HL-60/S4 treated with phorbol 12-myristate 13-acetate at 8.2 ng/mL for 4 days and 3 days (cell line): Measurements from ENCODE around the gene KCND2.

Source experiments
- in situ Hi-C: fragments of 300-500 bp; cut with MboI; formaldehyde crosslinking; loops from 2 replicates; pipeline ENCODE4 v1.15.0; 2022; ENCODE audit warnings: low sequenced_read_pairs

The KCND2 gene

DNA sequence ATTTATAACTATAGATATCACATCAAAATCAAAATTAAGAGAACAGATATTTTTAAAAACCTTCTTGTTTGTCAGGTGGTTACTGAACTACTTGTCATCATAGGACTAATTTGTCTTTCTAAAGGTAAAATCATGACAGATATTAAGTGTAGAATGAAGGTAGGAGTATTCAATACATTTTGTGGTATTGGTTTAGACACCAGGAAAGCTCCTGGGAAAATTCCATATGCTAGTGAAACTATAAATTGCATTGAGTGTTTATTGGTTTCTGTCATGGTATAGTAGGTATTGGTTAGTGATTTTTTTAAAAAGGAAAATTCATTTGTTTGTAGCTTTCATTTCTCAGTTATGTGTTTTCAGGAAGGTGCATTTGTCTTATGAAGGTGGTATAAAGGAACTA, 132.7 kb downstream of the KCND2 start:
- in situ Hi-C loops: no loop called here

DNA sequence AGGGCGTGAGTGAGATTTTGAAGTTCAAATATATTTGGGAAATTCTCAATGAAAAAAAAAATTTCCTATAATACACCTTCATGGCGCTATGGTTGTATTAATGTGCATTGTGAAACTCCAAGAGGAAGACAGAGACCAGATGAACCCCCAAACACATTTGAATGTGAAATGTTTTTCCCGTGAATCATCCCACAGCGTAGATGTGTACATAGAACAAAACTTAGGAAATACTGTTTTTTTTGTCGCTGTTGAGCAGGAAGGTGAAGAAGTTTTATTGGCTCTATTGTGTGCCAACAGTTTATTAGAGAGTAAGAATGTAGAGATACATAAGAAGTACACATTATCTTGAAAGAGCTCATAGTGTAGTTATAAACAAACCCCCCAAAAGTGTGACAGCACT, 134.0 kb downstream of the KCND2 start:
- in situ Hi-C loops: no loop called here

- in situ Hi-C loops: no loop called here
Observed at GRCh38 chr7:120412139-120413050, 139.4 kb downstream of the KCND2 start.

DNA sequence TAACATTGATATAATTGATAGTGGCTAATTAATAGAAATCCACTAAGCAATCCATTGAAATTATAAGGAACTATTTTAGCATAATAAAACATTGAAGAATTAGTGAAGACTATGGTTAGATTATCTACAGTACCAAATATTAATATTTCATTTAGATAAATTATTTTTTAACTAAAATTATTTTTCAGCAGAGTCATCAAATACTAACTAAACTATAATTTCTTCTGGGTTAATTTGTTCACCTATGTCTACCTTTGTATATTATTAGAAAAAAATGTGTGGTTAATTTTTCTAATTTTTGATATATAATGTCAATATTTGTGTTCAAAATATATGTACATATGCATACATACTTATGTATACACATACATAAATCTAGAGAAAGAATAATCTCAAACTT, 140.2 kb downstream of the KCND2 start:
- in situ Hi-C loops: no loop called here

DNA sequence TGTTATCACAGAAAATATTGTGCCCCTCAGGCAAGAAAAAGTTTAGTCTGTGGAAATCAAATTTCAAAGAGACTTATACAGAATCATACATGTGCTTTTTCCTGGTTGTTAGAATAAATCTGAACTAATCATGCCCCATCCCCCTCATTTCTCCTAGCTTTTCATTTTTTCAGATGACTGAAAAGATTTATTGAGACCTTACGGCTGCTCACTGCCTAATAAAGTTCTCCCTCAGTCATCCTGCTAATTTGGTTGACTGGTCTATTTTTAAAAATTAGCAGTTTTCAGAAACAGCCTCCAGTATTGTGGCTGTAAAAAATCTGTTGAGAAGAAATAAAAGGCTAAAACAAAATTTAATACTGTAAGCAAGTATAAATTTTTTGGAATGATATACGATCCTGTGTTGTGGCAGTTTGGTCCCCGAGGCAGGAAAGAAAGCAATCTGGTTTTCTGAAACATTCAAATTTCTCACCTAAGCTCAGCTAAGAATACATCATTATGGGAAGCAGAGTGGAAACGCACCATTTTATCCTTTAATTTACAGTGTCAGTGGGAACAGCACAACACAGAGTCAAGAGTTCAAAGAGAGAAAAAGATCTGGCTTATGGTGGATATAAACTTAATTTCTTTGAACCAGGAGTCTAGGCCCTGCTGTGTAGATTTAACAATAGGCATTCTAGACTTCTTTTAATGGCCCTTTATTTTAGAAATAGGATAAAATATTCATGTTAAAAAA, 144.4 kb downstream of the KCND2 start:
- in situ Hi-C loops: no loop called here

GRCh38 chr7:120421151-120421651, 148.2 kb downstream of the KCND2 start:
- in situ Hi-C loops: no loop called here

- in situ Hi-C loops: no loop called here
Observed at GRCh38 chr7:120431016-120431415, 158.0 kb downstream of the KCND2 start.

DNA sequence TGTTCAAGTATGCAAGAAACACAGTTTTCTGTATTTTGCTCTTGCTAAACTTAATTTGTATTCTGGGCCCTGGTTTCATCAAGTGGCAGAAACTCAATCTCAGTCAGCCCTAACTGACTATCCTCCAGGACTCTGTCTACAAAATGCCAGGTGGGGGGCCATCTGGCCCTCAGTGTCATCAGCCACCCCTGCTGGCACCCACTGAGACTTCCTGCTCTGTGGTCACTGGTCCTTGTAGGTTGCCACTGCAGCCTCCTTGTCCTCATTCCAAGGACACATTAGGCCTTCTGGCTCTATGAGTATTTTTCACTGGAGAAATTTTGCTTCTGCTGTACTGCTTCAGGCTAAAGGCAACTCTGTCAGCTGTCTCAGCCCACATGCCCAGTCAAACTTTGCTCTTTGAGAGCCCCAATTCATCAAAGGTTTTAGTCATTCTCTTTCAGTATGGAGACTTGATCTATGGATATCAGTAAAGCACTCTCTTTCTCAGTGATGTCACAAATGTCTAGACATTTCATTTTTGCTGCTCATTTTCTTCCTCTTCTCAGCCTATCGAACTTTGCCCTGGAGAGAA, 163.6 kb downstream of the KCND2 start:
- in situ Hi-C loops: no loop called here

DNA sequence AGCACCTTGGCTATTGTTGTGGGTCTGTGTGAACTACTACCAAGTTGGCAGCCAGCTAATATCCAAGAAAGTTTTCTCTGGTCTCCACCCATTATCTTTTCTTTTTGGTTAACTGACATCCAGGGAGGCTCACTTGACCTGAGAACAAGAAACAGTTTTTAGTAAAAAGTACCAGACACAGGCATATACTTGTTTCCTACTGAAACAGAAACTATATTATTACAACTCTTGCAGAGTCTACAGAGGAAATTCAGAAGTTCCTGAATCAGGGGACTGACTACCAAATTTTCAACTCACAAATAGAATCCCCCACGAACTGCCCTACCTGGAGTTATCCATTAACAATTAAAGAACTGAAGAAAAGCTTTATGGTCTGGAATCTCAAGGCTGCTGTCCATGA, 168.9 kb downstream of the KCND2 start:
- in situ Hi-C loops: no loop called here

DNA sequence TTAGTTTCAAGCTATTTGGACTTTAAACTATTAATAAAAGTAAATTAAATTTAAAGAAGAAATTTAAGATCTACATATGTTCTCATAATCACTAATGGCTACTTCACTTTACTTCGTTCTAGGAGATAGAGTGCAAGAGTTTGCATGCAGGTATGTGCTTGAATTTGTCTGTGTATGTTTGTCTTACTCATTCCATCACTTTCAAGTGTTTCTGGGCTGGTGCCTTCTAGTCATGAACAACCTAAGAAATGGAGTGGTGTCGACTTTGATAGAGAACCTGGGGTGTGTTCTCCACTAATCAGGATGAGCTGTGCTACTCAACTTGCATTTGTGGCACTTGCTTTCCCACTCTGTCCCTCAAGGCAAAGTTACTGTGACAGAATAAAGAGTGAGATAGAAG, 169.9 kb downstream of the KCND2 start:
- in situ Hi-C loops: no loop called here

DNA sequence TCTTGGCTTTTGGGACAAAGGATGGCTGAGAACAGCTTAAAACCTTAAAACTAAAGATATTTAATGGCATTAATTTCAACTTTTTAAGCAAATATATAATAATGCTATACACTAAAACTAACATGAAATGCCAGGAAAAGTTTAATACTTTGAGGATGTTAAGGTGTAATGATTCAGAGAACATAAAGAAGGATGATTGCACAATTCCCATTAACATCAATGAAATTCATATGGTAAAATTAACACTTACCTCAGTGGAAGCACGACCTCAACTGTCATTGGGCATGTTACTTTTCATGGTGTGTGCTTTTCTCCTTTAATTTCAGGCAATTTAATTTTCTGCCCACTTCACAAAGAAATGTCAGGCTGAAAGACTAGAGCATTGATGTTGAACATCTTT, 171.7 kb downstream of the KCND2 start:
- in situ Hi-C loops: no loop called here

- in situ Hi-C loops: no loop called here
Observed at GRCh38 chr7:120445276-120445675, 172.3 kb downstream of the KCND2 start.

GRCh38 chr7:120452665-120453064, 179.7 kb downstream of the KCND2 start:
- in situ Hi-C loops: no loop called here

DNA sequence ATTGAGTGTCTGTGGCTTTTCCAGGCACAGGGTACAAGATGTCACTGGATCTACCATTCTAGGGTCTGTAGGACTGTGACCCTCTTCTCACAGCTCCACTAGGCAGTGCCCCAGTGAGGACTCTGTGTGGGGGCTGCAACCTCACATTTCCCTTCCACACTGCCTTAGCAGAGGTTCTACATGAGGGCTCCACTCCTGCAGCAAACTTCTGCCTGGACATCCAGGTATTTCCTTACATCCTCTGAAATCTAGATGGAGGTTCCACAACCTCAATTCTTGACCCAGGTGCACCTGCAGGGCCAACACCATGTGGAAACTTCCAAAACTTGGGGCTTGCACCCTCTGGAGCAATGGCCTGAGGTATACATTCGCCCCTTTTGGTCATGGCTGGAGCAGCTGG, 183.7 kb downstream of the KCND2 start:
- in situ Hi-C loops: no loop called here

DNA sequence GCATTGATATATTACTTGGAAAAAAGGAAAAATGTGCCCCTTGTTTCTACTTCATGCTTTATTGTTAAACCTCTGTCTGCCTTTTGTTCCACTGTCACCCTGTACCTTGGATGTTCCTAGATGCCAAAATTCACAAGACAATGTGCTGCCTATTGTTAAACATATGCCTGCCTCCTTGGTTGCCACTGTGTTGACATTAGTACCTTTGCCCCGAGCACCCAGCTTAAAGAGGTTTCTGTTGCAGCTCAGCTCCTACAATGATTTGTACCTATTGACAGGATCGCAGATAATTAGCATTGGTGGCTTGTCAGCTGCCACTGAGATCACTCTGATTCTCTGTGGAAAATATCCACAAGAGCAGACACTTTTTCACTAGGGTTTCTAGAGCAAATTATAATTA, 188.0 kb downstream of the KCND2 start:
- in situ Hi-C loops: no loop called here

DNA sequence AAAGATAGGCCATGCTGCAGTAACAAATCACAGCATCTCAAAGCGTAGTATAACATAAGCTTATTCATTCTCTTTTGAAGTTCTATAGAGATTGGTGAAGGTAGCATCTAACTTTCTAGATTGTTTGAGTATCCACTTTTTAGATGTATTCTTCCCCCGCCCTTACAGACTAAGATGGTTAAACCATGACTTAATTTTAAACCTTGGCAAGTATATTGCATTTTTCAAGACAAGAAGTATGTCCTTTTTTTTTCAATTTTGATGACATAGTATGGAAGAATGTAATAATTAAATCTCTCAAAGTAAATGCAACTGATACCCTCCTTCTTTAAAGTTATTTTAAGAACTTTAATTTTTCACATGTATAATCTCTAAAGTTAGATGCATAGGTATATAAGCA, 190.0 kb downstream of the KCND2 start:
- in situ Hi-C loops: no loop called here

DNA sequence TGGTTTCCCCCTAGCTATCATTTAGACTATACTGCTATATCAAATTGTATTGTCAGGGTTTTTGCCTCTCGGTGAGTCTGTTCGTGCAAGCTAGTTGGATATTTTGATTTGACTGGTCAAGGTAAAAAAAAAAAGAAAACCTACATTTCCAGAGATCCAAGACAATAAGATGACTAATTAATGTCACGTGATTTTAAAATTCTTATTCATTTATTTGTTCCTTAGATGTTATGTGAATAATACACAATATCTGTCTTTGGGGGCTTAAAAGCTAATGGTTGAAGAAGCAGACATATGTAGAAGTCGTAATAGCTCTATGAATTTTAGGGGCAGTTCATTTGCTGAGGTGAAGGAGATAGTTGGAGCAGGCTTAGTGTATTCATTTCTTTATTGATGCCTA, 191.1 kb downstream of the KCND2 start:
- in situ Hi-C loops: no loop called here

DNA sequence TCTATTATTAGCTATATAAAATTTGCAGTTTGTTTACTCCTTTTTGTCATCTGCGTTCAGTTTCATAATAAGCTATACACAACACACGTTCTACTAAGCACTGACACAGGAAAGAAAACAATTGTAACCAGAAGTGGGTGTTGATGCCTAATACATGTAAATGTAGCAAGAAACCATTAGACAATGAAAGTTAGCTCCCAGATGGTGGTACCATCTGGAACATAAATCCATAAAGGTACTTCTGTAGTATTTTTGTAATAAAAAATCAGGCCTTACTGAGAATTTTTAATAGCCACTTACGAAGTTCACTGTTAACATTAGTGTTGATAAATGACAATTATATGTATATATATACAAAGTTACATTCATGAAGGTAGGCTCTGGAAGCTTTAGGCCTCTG, 194.7 kb downstream of the KCND2 start:
- in situ Hi-C loops: no loop called here

DNA sequence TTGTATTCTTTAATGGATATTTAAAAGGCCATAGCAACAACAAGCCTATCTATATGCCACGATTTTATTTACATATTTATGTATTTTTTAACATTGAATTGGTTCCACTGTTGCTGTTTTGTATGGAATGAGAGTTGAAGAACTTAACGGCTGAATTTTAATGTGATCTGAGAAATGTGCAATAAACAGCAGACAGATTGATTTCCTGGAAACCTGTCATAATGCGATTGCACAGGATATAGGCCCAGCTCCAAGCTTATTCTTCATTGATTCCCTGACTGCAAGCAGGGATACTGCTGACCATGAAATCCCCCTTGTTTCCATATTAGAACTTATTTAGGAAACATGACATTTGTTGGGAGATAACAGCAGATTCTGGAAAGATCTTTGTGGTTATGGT, 195.6 kb downstream of the KCND2 start:
- in situ Hi-C loops: no loop called here

DNA sequence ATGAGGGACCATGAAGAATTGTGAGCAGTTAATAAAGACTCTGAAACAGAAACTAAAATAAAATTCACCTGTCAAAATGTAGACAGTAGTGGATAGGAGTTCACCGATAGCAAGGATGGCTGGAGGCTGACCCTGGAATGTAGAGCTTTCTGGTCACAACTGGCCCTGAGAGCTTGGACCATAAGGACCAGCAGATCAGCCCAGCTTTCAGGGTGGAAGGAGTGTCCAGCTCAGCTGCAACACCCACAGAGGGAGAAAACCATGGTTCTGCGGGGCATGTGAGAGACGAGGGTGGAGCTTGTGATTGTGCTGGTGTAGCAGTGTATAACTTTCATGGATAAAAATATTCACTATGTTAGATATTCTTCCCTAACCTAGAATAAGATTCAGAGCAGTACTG, 199.9 kb downstream of the KCND2 start:
- in situ Hi-C loops: no loop called here

DNA sequence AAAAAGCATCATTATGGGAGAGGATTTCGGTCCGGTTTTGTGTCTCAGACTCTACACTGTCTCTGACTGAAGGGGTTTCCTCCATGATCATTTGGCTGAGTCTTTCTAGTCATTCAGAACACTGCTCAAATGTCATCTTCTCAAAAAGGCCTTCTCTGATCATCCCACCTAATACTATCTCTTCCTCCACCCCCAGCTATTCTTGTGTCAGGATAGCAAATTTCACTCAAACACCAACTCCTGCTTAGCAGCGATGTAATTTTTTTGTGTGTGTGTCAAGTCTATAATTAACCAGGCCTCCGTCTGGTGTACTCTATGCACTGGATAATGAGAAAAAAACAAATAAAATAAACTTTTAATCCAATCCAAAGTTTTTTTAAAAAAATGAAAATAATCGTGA, 200.4 kb downstream of the KCND2 start:
- in situ Hi-C loops: no loop called here

DNA sequence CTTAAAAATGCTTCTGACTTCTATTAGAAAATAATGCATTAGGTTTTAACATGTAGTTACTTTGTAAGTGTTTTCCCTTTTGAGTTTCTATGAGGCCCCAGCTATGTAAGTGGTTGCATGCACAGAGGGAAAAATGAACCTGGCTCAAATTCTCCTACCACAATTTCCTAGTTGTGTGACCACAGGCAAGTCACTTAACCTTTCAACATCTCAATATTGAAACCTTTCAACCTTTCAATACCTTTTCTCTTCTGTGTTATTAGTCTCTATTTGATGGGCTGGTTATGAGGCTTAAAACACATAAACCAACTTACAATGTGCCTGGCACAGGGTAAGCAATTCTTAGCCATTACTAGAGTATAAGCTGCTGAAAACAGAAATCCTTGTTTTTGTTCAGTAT, 203.0 kb downstream of the KCND2 start:
- in situ Hi-C loops: no loop called here
